ACC112 (cell line): ENCODE data around the gene DHRS2.
"Not testable (repeated sequence)": the region's sequence is repeated elsewhere in the genome, so short reads cannot be mapped to it uniquely, and the experiment has no call there.

Experiments
- H2AFZ ChIP-seq: fragments of 200-600 bp; sonication (generic); one replicate; pipeline ENCODE4 v1.6.0; 2017; ENCODE audit warnings: antibody characterized with exemption, low read length; ENCODE audit not compliant: unreplicated experiment
- H3K27ac ChIP-seq: fragments of 200-600 bp; sonication (generic); 2 replicates; pipeline ENCODE4 v1.5.1; 2014; ENCODE audit warnings: low read depth, mild to moderate bottlenecking, antibody characterized with exemption, low read length, moderate library complexity
- H3K27me3 ChIP-seq: fragments of 200-600 bp; sonication (generic); 2 replicates; pipeline ENCODE4 v1.6.1; 2014; ENCODE audit warnings: mild to moderate bottlenecking, antibody characterized with exemption, low read length, moderate library complexity, mixed read lengths; ENCODE audit not compliant: insufficient read depth
- H3K36me3 ChIP-seq: fragments of 200-600 bp; sonication (generic); 2 replicates; pipeline ENCODE4 v1.6.1; 2016; ENCODE audit warnings: mild to moderate bottlenecking, antibody characterized with exemption, low read length, moderate library complexity, mixed read lengths; ENCODE audit not compliant: insufficient read depth
- H3K4me1 ChIP-seq: fragments of 200-600 bp; sonication (generic); one replicate; pipeline ENCODE4 v1.6.1; 2016; ENCODE audit warnings: low read length, mixed read lengths; ENCODE audit not compliant: insufficient read depth, unreplicated experiment, control insufficient read depth
- H3K4me3 ChIP-seq: fragments of 200-600 bp; sonication (generic); 2 replicates; pipeline ENCODE4 v1.5.1; 2014; ENCODE audit warnings: mild to moderate bottlenecking, low read depth, low read length
- H3K79me2 ChIP-seq: fragments of 200-600 bp; sonication (generic); one replicate; pipeline ENCODE4 v1.6.0; 2016; ENCODE audit warnings: low read length; ENCODE audit not compliant: control insufficient read depth, unreplicated experiment, insufficient read depth

Gene DHRS2

DNA sequence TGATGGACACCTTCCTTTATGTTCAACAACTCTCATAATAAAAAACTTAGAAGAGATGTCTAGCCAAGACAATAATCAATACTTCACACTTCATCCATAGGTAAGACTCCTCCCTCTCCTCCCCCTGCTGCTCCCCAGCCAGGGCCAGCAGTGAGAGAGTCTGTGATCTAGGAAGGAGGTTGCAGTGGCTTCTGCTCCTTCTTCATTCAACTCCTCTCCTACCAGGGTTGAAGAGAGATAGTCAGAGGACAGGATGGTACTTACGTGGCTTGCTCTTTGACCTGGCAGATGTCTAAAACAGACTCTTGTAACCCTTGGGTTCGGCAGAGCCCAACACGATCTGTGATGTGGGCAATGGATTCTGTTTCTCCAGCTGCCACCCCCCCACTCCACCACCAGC, 31.0 kb downstream of the DHRS2 start:
- H3K27me3 ChIP-seq, result peaks cover 69% of the 10 kb centered on the region
- H3K4me3 ChIP-seq, result no peak overlapping the region
- H3K4me1 ChIP-seq, result no peaks in the 10 kb centered on the region
- no peaks in the 10 kb centered on the region for H3K79me2 ChIP-seq
- no peak overlapping the region for H3K27ac ChIP-seq
- H2AFZ ChIP-seq, result no peak overlapping the region
- no peaks in the 10 kb centered on the region for H3K36me3 ChIP-seq

DNA sequence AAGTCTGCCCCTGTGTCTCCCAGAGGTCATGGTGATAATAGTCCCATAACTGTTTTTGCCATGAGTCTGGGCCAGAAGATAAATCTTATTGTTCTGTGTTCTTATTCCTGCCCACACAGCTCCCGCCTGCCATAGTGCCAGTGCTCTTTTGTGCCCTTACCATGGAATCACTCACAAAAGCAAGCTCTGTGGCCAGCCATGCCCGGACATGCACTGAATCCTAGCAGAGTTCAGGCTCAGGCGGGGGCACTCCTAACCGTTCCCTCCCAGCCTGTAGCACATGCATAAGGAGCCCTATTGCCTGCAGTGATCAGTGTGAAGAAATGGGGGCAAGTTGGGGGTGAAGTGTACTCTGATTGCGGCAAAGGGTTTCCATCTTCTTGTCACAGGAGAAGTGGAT, 33.3 kb downstream of the DHRS2 start:
- Histone ChIP-seq H3K36me3 (no peaks in the 10 kb centered on the region), H3K4me3 (no peak overlapping the region), H3K27me3 (peaks cover 63% of the 10 kb centered on the region), H3K27ac (no peak overlapping the region), H2AFZ (no peak overlapping the region), H3K4me1 (no peaks in the 10 kb centered on the region), H3K79me2 (no peaks in the 10 kb centered on the region)

DNA sequence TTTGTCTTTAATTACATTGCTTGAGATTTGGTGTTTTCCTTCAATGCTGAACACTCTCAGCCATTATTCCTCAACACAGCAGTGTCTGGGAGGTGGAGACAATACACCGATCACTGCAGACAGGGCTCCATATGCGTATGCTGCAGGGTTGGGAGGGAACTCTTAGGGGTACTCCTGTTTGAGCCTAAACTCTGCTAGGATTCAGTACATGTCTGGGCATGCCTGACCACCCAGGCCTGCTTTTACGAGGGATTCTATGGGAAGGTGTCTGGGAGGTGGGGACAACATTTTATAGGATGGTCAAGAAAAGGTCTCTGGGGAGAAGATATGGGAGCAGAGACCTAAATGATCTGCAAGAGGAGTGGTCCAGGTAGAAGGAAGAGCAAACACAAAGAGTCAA, 34.3 kb downstream of the DHRS2 start:
- Histone ChIP-seq H3K27ac (no peak overlapping the region), H3K36me3 (no peaks in the 10 kb centered on the region), H2AFZ (no peak overlapping the region), H3K4me3 (no peak overlapping the region), H3K79me2 (no peaks in the 10 kb centered on the region), H3K4me1 (no peaks in the 10 kb centered on the region), H3K27me3 (peaks cover 65% of the 10 kb centered on the region)

DNA sequence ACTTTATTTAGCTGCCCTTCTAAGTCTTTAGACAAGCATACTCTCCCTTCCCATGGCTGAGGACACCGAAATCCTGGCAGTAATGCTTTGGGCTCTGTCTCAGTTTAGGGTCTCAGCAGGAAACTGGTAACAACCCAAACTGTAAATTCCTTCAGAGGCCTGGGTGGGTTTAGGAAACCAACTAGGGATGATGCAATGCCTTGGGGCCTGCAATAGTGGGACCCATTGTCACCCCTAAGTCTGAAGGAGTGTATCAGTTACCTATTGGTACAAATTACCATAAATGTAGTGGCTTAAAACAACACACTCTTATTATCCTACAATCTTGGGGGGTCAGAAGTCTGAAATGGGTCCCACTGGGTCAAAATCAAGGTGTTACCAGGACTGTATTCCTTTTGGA, 36.0 kb downstream of the DHRS2 start:
- Histone ChIP-seq H3K27me3 (peaks cover 72% of the 10 kb centered on the region), H2AFZ (no peak overlapping the region), H3K4me1 (no peaks in the 10 kb centered on the region), H3K27ac (no peak overlapping the region), H3K4me3 (no peak overlapping the region), H3K79me2 (no peaks in the 10 kb centered on the region), H3K36me3 (no peaks in the 10 kb centered on the region)

GRCh38 chr14:23675337-23675736, 39.2 kb downstream of the DHRS2 start:
- Histone ChIP-seq H3K79me2 (no peaks in the 10 kb centered on the region), H3K36me3 (no peaks in the 10 kb centered on the region), H3K27me3 (peaks cover 68% of the 10 kb centered on the region), H3K4me1 (no peaks in the 10 kb centered on the region), H3K4me3 (no peak overlapping the region), H2AFZ (no peak overlapping the region), H3K27ac (no peak overlapping the region)

GRCh38 chr14:23675906-23676305, 39.7 kb downstream of the DHRS2 start:
- Histone ChIP-seq H3K36me3 (no peaks in the 10 kb centered on the region), H3K4me1 (no peaks in the 10 kb centered on the region), H3K27ac (no peak overlapping the region), H3K27me3 (peaks cover 66% of the 10 kb centered on the region), H3K4me3 (no peak overlapping the region), H3K79me2 (no peaks in the 10 kb centered on the region), H2AFZ (no peak overlapping the region)

GRCh38 chr14:23681337-23681736, 45.2 kb downstream of the DHRS2 start:
- Histone ChIP-seq H2AFZ (no peak overlapping the region), H3K27ac (no peak overlapping the region), H3K27me3 (peaks cover 87% of the 10 kb centered on the region), H3K79me2 (no peaks in the 10 kb centered on the region), H3K4me1 (no peaks in the 10 kb centered on the region), H3K36me3 (no peaks in the 10 kb centered on the region), H3K4me3 (no peak overlapping the region)

DNA sequence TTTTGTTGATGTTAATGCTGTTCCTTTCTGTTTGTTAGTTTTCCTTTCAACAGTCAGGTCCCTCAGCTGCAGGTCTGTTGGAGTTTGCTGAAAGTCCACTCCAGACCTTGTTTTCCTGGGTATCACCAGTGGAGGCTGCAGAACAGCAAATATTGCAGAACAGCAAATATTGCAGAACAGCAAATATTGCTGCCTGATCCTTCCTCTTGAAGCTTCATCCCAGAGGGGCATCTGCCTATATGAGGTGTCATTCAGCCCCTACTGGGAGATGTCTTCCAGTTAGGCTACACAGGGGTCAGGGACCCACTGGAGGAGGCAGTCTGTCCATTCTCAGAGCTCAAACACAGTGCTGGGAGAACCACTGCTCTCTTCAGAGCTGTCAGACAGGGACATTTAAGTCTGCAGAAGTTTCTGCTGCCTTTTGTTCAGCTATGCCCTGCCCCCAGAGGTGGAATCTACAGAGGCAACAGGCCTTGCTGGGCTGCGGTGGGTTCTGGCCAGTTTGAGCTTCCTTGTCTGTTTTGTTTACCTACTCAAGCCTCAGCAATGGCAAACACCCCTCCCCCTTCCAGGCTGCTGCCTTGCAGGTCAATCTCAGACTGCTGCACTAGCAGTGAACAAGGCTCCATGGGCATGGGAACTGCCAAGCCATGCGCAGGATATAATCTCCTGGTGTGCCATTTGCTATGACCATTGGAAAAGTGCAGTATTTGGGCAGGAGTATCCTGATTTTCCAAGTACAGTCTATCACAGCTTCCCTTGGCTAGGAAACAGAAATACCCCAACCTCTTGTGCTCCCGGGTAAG, 53.7 kb downstream of the DHRS2 start:
- not testable (repeated sequence) for H3K36me3 ChIP-seq, H3K79me2 ChIP-seq, H3K27ac ChIP-seq, H2AFZ ChIP-seq, H3K4me3 ChIP-seq, H3K4me1 ChIP-seq
- peaks cover 41% of the 10 kb centered on the region for H3K27me3 ChIP-seq

- H3K36me3 ChIP-seq, result no peaks in the 10 kb centered on the region
- H3K4me1 ChIP-seq, result peaks cover 7% of the 10 kb centered on the region
- H2AFZ ChIP-seq, result no peak overlapping the region
- peaks cover 46% of the 10 kb centered on the region for H3K27me3 ChIP-seq
- H3K4me3 ChIP-seq, result no peak overlapping the region
- H3K79me2 ChIP-seq, result no peaks in the 10 kb centered on the region
- no peak overlapping the region for H3K27ac ChIP-seq
Observed at GRCh38 chr14:23692416-23692815, 56.3 kb downstream of the DHRS2 start.

DNA sequence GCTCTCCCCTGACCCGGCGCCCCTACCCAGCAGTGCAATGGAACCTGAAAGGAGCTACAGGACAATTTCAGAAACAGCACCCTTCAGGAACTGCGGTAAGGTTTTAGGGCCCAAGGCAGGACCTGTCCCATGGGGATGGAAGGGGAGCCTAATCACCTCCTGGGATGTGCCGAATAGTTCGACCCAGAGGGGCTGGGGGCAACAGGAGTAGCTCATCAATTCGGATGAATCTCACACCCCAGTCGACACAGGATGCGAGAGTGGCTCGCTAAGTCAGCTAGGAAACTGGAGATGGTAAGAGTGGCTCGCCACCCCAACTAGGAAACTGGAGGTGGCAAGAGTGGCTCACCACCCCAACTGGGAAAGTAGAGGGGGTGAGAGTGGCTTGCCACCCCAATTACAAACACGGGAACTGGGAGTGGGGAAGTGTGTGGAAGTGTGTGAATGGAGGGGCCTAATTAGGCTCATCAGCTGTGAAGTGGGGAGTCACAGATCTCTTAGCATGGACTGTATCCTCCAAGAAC, 57.1 kb downstream of the DHRS2 start:
- Histone ChIP-seq H3K27me3 (peaks cover 53% of the 10 kb centered on the region), H3K4me3 (no peak overlapping the region), H3K79me2 (no peaks in the 10 kb centered on the region), H2AFZ (no peak overlapping the region), H3K36me3 (no peaks in the 10 kb centered on the region), H3K4me1 (peaks cover 7% of the 10 kb centered on the region), H3K27ac (no peak overlapping the region)
